ENCODE measurements around the gene TTC6. TPM values are rescaled to one million over a fixed set of nuclear protein-coding genes. Genes with fewer than 3 reads are reported as not detected.

Gene TTC6
- polyA plus RNA-seq, 5 donors, result 9.7 to 18.2 (median 15.0) TPM

GRCh38 chr14:37620856-37621255 is 25.4 kb downstream of the TTC6 start:
- DNase-seq, result no peak

- DNase-seq, result peak in 1 of 2 donors; percentile 25
These were observed 26.9 kb downstream of the TTC6 start for GRCh38 chr14:37622231-37622923.

GRCh38 chr14:37623426-37623951 is 28.1 kb downstream of the TTC6 start:
- no peak for DNase-seq

GRCh38 chr14:37623971-37624370 is 28.5 kb downstream of the TTC6 start:
- no peak for DNase-seq

DNA sequence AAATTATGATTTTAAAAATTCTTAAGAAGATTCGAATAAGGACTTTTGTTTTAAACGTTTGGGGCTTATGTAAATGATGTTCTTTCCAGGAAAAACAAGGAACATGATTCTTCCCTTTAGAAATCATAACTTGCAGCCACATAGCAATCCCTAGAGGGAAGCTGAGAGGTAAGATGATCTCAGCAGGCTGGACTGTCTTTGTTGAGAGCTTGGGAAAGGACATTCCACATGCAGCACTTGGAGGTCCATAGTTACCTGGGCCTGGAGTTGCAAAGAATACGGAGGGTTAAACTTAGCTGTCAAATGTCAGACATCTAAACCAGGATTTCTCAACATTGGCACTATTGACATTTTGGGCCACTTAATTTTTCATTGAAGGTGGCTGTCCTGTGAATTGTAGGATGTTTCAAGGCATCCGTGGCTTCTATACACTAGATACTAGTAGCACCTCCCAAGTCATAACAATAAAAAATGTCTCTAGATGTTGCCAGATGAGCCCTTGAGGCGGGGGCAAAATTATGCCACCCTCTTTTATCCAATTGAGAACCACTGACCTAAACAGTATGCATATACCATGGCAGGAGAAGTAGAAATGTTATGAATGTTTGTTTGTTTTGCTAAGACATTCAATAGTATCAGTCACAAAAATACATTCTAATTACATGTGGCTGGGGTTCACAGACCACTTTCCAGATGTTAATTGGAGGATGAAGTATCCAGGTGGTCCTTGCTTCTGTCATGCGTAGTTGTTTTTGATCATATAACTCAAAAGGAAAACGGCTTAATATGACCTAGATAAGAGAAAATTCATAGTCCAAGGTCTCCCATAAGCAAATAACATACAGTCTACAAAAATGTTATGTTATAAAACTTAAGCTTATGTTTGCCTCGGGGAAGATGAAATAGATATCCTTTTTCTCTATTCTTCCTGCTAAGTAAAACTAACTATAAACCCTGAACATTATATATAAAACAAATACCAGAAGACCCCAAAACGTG is 30.5 kb downstream of the TTC6 start:
- no peak for DNase-seq

- no peak for DNase-seq
These were observed 41.9 kb downstream of the TTC6 start for GRCh38 chr14:37637341-37637740.

GRCh38 chr14:37638599-37638998 is 43.2 kb downstream of the TTC6 start:
- DNase-seq, result no peak

DNA sequence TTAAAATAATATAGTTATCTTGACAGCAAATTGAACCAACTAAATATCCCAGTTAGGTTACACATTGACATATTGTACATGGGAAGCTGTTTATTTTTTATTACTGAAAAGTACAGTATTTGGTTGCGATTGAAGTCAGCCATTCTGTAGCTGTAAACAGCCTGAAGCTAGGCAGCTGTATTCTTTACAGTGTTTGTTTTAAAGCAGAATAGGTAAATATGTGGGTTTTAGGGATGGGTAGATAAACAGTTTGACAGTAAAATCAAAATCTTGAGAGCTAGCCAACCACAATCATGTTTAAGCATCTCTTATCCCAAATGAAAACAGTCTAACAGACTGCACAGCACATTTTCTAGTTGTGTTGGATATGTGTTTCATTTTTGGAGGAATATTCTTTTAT is 45.7 kb downstream of the TTC6 start:
- no peak for DNase-seq

DNA sequence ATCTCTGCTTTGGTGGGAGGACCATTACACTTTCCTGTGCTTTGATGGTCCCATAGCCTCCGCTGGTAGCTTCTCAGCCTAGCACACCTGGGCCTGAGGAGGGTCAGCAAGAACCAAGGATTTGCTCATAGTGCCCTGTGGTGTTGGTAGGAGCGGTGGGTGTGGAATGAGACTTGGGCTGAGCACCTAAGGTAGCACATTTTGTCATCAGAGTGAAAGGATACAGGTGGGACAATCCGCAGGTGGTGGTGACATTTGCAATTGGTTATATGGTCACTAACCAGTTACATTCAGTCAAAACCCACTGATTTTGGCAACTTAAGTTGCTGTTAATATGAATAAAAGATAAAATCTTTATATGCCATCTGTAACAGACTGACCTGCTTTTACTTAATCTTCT is 46.7 kb downstream of the TTC6 start:
- no peak for DNase-seq

- no peak for DNase-seq
These were observed 48.3 kb downstream of the TTC6 start for GRCh38 chr14:37643701-37644100.

Other genes with a start within 250 kb of the TTC6 start
- gene FOXA1, start 380 bp upstream of the TTC6 start, polyA plus RNA-seq (ENCODE audit: insufficient read depth in 1 of 5, insufficient read length in 5 of 5, low replicate concordance in 1 of 5), result 10 to 100 TPM; 39.6 to 55.6 (median 45.5) TPM